GM18526 (cell line): Measurements from ENCODE around the gene PRMT3.

Experiments used
- POLR2A ChIP-seq: IDR thresholded peaks from 3 replicates; pipeline ENCODE4 v1.6.1; 2011; ENCODE audit not compliant: insufficient read length; ENCODE audit errors: extremely low read depth

The PRMT3 gene

GRCh38 chr11:20429216-20429615, 41.7 kb downstream of the PRMT3 start:
- no peak for TF ChIP-seq POLR2A

DNA sequence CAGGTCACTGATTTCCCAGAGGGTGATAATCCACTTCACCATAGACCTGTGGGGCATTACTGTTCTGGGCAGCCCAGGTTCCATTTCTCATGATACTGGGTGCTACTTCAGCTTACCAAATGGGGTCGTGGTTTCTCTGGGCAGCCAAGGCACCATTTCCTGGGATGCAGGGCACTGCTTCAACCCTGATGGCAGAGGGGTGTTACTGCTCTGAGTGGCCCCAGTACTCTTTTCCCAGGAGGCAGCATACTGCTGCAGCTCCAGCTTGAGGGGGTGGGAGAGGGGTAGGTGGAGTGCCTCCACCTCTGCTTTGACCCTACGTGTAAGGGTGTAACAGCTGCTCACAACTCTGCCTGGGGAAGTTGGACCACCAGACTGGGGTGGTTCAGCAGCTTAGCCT, 51.1 kb downstream of the PRMT3 start:
- no peak for TF ChIP-seq POLR2A

DNA sequence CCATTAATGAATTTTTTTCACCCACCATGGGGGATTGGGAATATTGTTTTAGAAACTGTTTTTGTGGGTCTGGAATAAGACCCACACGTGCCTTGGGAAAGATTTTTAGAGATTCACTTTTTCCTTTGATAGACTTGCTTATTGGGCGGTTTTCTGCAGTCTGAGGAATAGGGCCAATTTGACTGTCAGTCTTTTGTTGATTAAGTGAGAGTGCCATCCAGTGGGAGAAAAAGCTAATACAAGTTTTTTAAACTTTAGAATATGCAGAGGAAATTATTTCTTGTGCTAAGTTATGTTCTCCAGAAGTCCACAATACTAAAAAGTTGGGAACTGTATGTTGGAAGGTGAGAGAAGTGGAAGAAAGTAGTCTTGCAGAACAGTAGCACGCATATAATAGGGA, 56.1 kb downstream of the PRMT3 start:
- no peak for TF ChIP-seq POLR2A

DNA sequence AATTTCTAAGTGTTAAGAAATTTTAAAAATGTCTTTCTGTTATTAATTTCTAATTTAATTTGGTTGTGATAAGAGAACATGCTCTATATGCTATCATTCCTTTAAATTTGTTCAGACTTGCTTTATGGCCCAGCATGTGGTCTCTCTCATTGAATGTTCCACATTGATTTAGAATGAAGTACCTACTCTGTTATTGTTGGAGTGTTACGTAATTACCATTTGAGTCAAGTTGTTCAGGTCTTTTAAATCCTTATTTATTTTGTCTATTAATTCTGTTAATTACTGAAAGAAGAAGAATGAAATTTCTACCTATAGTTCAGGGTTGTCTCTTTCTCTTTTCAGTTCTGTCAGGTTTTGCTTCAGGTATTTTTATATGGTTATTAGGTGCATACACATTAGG, 57.0 kb downstream of the PRMT3 start:
- no peak for TF ChIP-seq POLR2A

DNA sequence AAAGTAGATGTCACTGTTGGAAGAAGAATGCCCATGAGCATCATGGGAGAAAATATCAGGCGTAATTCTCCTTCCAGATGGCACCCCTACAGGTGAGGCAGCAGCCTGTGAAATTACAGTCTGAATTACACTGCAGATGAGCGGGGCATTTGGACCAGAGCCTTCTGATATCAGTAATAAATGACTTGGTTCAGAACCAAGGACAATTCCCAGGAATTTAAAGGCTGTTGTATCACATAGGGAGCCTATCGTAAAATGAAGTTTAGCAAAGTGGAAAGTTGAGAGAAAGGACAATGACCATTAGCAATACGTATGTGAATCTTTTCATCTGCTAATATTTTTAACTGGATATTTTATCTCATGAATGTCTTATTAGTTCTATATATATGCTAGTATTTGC, 61.3 kb downstream of the PRMT3 start:
- TF ChIP-seq POLR2A = no peak

- no peak for TF ChIP-seq POLR2A
These were observed 63.3 kb downstream of the PRMT3 start for GRCh38 chr11:20450829-20451228.

DNA sequence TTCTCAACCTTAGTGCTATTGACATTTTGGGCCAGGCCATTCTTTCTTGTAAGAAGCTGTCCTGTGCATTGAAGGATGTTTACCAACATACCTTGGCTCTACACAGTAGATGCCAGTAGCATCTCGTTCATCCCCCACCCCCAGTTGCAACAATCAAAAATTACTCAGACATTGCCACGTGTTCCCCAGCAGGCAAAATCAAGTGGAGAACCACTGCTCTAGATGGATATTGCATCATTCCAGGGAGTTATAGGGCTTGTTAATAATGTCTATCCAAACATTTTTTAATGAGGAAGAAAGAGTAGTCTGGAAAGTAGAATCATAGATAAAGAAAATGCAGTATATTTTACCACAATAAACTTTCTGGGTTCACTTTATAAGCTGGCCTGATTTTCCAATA, 64.1 kb downstream of the PRMT3 start:
- no peak for TF ChIP-seq POLR2A

DNA sequence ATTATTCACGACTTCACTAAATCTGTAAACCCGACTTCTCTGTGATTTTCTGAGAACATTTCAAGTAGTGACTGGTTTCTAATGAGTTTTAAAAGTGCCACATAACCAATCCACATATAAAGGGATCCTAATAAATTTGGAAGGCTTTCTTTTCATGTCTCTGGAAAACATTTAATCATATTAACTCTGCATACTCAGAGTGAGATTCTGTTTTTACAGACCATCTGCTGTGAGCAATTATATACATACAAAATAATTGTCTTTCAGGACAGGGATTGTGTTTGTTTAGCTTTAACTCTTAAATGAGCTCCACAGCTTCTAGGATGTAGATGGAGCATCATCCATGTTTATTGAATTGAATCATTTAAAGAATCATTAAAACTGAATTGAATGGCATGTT, 65.1 kb downstream of the PRMT3 start:
- no peak for TF ChIP-seq POLR2A

DNA sequence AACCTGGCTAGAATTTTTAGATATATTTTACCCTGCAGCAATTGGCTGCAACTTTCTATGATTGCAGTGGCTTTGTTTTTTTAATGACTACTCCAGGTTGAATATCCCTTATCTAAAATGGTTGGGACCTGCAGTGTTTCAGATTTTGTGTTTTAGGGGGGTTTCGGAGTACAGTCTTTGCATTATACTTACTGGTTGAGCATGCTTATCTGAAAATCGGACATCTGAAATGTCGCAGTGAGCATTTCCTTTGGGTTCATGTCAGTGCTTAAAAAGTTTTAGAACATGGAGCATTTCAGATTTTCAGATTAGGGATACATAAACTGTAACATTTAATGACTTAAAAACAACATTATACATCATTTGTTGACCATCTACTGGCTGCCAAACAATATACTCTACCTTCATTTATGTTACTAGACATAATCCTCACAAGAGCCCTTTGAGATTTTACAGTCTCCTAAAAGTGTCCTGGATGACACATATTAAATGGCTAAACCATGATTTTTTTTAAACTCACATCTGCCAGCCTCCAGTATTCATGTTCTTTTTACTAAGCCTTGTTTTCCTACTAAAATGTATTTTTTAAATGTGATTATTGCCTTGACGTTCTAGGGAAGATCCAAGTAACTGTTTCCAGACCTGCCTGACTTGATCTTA, 66.3 kb downstream of the PRMT3 start:
- TF ChIP-seq POLR2A = no peak

GRCh38 chr11:20457001-20457799, 69.7 kb downstream of the PRMT3 start:
- no peak for TF ChIP-seq POLR2A

- no peak for TF ChIP-seq POLR2A
These were observed 70.6 kb downstream of the PRMT3 start for GRCh38 chr11:20457934-20458680.

- no peak for TF ChIP-seq POLR2A
These were observed 71.6 kb downstream of the PRMT3 start for GRCh38 chr11:20458905-20459632.

- TF ChIP-seq POLR2A = no peak
These were observed 72.3 kb downstream of the PRMT3 start for GRCh38 chr11:20459865-20460264.

DNA sequence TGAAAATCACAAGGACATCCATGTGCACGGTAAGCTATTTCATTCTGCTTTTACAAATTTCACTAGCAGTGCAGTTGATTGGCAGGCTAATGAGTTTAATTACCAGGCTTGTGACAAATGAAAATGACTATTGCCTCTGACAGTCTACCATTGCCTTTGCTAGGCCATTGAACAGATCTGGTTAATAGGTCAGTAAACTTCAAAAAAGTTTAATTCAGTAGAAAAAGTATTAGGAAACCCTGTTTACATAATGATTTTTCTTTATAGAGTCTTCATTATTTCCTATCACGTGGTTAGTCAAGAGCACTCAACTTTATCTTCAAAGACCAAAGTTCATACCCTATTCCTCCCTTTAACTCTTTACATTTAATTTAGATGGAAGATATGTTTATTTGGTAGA, 77.0 kb downstream of the PRMT3 start:
- TF ChIP-seq POLR2A = no peak

- TF ChIP-seq POLR2A = no peak
These were observed 80.1 kb downstream of the PRMT3 start for GRCh38 chr11:20467487-20468185.
